ENCODE results near the gene ZNF850. TPM values are rescaled to one million over a fixed set of nuclear protein-coding genes. Genes with fewer than 3 reads are reported as not detected.
"Not testable (repeated sequence)": the region's sequence is repeated elsewhere in the genome, so short reads cannot be mapped to it uniquely, and the experiment has no call there.

The ZNF850 gene
- total RNA-seq, result 2.6 and 4.8 TPM in 2 replicates

DNA sequence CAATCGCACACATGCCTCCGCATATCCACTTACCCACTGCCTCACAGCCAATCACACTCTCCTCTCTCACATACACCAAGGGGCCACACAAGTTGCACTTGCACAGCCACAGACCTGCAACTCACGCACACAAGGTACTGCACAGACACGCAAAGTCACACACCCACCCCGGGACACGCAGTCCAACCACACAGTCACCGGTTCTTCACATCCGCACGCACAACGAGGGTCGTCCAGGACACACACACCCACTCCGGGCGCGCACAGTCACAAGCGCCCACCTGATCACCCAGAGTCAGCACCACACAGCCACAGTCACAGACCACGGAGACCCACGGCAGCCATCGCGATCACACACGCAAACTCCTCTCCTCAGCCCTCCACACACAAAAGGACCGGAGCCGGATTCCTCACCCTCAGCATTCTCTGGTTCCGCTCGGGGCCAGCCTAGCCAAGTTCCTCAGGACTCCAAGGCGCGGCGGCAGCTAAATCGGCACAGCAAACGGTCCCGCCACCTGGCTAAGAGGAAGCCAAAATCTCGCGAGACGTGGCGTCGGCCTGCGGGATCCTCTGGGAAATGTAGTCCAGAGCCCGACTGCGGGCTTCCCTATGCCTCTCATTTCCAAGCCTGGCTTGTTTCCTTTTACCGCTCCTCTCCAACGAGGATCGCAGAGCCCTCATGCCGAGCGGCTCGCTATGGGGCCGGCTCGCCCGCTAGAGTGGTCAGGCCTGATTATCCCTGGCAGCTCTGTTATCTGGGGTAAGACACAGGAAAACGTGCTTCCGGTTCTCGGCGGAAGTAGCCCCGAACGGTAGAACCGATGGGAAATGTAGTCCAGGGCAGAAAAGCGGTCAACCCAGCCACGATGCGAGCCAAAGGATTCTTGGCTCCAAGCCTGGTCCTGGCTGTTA, at the start of gene ZNF850:
Gene ZNF850, minus strand, starts transcription at position 497 of the 912 bp plus-strand sequence. CDS start 10,201 bp downstream, outside the sequence.
- DNase-seq, result peak; percentile 97

DNA sequence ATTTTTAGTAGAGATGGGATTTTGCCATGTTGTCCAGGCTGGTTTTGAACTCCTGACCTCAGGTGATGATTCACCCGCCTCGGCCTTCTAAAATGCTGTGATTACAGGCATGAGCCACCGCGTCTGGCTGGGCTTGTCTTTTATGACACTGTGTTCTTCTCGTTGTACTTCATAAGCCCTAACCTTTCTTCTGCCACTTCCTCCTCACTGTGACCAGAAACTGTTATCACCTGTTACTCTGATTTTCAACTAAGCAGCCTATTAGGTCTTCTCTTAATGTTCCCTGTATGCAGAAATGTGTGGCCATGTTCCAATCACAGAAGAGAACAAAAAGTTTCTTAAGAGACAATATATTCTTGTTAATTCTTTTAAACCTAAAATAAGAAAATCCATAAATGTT, 49.2 kb upstream of the ZNF850 start:
- DNase-seq, result no peak

DNA sequence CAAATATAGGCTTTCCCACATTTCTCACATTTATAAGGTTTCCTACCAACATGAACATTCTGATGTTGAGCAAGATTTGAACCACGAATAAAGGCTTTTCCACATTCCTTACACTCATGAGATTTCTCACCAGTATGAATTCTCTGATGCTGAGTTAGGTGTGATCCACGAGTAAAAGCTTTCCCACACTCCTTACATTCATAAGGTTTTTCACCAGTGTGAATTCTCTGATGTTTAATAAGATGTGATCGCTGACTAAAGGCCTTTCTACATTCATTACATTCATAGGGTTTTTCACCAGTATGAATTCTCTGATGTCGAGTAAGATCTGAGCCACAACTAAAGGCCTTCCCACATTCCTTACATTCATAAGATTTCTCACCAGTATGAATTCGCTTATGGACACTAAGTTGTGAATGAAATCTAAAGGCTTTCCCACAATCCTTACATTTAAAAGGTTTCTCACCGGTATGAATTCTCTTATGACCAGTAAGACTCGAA, 46.6 kb upstream of the ZNF850 start:
- DNase-seq, result peak; percentile 3

DNA sequence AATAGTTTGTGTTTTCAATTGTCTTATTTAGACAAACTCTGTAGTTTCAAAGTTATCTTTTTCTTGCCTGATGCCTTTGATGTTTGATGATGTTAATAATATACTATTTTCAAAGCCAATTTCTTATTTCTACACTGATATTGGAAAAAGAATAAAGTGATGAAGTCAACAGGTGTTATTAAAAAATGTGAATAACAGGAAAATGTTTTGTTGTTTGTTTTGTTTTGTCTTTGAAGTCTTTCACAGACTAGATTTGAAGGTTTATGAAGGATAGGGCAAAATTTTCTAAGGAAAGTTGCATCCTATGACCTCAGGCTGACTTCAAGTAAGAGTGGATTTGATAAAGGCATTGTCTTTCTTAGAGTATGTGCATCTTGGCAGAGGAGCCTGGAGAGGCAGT, 34.4 kb upstream of the ZNF850 start:
- no peak for DNase-seq

DNA sequence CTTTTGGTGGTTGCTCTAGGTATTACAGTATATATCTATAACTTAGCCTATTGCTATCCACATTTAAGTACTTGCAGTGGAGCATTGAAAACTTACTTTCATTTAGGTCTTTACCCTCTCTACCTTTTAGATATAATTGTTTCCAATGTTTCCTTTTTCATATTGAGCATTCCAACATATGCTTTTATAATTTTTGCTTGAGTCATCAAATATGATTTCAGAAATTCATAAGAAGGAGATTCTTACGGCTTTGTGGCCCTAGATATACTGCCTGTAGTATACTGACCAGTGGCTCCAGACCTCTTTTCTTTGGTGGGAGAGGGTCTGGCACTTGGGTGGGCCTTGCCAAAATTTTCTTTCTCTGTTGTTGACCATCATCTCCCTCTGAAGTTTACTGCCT, 32.8 kb upstream of the ZNF850 start:
- no peak for DNase-seq

DNA sequence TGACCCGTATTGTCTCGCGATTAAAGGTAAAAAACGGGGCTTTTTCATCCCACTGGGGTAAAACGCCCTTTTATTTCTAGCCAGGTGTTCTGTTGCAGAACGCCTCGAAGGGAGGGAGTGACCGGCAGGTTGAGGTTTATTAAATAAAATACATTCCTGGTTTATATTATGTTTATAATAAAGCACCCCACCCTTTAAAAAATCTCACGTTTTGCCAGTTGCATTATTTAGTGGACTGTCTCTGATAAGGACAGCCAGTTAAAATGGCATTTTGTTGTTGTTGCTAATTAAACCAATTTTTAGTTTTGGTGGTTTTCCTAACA, 25.1 kb upstream of the ZNF850 start:
- DNase-seq, result no peak

DNA sequence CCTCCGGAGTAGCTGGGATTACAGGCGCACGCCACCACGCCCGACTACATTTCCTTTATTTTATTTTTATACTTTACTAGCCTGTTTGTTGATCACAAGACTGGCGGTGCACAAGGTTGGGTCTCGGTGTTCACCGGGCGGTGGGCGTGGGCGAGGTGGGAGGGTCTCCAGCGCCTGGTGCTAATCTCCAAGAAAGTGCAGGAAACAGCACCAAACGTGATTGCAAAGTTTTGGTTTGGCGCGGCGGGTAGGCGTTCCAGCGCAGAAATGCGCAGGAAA, 24.0 kb upstream of the ZNF850 start:
- no peak for DNase-seq

DNA sequence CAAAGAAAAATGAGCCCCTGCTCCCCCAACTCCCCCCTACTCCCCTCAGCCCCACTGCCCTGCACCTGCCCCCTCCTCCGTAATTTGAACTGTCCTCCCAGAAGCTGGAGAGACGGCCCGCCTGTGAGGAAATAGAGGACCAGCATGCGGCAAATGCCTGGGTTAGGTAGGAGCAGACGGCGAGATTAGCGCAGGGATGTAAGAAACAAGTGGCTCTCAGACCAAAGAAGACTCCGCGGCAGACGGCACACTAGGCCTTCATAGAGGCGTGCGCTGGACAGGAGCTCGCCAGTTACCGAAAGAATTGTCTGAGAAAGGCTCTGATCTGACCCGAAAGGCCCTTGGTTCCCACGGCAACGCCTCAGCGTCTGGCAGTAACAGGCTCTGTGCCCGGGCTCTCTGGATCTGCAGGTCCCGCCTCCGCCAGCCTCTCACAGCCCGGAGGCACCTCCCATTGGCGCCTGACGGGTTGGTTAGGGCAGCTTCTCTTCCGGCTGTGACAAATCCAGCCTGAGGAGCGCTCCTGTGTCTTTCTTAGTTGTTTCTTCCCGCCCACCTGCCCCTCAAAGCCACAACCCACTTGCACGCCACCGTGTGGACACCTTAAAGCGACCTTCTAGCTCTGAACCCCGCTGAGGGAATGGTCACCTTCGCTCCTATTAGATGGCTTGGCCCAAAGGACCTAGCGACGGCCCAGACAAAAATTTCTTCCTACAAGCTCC, 19.0 kb upstream of the ZNF850 start:
- DNase-seq, result peak; percentile 58

DNA sequence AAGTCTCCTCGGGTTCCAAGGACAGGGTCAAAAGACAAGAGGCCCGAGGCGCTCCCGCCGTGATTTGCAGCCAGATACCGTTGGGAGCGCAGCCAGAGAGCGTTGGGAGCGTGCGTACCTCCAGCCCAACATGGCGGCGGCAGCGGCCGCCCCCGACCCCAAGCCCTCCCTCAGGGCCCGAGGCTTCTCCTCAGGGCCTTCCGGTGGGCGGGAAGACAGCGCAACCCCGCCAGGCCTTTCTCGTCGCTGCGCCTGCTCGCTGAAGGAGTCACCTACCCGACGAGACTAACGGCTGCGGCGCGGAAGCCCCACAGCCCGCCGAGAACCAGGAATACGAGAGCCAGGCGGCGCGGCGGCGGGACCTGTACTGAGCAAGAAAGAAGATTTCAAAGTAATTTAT, 3.2 kb upstream of the ZNF850 start:
- DNase-seq, result peak; percentile 71

DNA sequence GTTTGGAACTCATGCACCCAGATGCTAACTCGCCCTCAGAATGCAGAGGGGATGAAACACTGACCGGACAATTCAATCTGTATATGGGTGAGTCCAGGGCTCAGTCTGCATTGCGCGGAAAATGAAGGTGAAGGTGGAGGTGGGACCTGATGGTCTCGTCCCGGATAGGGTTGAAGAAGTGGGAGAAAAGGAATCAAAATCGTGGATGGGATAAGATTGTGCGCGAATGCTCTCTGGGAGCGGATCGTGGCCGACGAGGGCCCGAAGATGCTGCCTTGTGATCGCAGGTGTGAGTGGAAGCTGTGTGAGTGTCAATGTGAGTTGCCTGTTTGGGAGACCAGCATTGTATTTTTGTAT, 594 bp upstream of the ZNF850 start:
- no peak for DNase-seq

DNA sequence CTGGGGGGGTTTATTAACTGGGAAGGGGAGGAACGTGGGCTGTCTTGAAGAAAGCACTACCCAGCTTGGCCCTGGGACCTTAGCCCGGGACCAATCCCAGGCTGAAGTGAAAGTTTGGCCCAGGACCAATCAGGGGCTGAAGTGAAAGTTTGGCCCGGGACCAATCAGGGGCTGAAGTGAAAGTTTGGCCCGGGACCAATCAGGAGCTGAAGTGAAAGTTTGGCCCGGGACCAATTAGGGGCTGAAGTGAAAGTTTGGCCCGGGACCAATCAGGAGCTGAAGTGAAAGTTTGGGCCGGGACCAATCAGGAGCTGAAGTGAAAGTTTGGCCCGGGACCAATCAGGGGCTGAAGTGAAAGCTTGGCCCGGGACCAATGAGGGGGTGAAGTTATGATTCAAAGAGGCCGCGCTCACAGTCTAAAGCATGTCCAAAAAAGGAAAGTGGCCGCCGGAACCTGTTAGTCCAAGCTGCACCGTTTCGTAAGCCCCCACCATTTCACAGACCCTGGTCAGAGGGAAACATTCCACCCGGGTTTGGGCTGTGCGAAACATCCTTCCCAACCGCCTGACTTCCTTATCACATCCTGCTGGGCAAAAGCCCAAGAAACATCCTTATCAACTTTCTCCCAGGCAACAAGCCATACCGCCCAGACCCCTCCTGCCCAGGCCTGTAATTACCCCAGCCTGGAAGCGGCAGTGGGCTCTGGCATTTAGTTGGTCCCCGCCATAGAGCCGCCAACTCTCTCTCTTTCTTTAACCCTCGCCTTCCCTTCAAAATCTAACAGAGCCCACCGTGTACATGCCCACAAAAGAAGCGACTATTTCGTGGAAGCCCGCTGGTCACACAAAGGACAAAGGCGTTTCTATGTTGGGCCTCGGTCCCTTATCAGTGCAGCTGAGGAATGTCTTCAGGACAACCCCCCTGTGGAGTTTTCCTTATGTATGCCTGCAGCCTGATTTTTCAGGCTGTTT, 1.1 kb downstream of the ZNF850 start:
- peak; percentile 96 for DNase-seq

DNA sequence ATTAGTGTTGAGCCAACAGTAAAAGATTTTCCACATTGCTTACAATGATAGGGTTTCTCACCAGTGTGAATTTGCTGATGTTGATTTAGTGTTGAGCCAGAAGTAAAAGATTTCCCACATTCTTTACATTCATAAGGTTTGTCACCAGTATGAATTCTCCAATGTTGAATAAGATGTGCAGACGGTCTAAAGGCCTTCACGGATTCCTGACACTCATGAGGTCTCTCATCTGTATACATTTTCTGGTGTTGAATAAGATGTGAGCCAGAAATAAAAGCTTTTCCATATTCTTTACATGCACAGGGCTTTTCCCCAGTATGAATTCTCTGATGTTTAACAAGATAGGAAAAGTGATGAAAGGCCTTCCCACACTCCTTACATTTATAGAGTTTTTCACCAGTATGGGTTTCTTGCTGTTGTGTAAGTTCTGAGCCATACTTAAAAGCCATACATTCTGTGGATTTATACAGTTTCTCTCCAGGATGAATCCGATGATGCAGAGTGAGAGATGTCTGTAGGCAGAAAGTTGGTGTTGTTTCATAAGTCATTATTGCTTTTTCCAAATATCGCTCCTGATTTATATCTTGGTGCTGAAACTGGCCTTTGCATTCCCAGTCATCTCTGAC, 22.4 kb downstream of the ZNF850 start:
- no peak for DNase-seq

DNA sequence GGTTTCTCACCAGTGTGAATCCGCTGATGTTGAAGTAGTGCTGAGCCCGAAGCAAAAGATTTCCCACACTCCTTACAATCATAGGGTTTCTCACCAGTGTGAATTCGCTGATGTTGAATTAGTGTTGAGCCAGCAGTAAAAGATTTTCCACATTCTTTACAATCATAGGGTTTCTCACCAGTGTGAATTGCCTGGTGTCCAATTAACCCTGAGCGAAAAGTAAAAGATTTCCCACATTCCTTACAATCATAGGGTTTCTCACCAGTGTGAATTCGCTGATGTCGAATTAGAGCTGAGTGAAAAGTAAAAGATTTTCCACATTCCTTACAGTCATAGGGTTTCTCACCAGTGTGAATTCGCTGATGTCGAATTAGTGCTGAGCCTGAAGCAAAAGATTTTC, 23.0 kb downstream of the ZNF850 start:
- not testable (repeated sequence) for DNase-seq

DNA sequence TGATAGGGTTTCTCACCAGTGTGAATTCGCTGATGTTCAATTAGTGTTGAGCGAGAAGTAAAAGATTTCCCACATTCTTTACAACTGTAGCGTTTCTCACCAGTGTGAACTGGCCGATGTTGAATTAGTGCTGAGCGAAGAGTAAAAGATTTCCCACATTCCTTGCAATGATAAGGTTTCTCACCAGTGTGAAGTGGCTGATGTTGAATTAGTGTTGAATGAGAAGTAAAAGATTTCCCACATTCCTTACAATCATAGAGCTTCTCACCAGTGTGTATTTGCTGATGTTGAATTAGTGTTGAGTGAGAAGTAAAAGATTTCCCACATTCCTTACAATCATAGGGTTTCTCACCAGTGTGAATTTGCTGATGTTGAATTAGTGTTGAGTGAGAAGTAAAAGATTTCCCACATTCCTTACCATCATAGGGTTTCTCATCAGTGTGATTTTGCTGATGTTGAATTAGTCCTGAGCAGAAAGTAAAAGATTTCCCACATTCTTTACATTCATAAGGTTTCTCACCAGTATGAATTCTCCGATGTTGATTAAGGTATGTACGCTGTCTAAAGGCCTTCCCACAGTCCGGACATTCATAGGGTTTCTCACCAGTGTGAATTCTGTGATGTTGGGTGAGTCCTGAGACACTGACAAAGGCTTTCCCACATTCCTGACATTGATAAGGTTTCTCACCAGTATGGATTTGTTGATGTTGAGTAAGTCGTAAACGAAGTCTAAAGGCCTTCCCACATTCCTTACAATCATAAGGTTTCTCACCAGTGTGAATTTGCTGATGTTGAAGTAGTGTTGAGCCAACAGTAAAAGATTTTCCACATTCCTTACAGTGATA, 24.0 kb downstream of the ZNF850 start:
- no peak for DNase-seq

DNA sequence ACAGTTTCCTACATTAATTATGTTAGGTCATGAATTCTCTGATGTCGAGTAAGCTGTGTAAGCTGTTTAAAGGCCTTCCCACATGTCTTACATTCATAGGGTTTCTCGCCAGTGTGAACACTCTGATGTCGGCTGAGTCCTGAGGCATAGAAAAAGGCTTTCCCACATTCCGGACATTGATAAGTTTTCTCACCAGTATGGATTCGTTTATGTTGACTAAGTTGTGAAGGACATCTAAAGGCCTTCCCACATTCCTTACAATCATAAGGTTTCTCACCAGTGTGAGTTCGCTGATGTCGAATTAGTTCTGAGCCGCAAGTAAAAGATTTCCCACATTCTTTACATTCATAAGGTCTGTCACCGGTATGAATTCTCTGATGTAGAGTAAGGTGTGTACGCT, 24.9 kb downstream of the ZNF850 start:
- DNase-seq, result no peak

DNA sequence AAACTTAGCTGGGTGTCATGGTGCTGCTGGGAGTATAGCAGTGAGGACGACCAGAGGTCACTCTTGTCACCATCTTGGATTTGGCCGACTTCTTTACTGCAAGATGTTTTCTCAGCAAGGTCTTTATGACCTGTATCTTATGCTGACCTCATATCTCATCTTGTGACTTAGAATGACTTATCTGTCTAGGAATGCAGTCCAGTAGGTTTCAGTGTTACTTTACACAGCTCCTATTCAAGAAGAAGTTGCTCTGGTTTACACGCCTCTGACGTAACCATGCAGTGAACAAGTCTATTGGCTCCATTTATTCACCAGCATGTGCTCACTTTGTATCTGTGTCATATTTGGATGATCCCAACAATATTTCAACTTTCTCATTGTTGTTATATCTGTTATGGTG, 26.7 kb downstream of the ZNF850 start:
- no peak for DNase-seq

DNA sequence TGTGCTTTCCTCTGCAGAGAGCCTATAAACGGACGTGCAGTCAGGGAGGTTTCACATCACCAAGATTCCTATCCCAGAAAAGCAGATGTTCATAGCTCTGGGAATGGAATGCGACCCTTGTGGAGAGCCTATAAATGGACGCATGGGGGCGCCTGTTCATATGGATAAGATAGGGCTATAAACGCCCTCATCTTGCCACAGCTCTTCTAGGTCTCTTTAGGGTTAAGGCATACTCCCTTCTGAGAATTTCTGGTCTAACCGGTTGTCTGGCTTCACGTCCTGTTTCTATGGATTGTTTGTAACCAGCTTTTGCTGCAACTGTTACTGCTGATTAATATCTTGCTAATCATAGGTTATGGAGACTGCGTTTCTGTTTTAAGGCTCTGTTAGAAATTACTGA, 36.4 kb downstream of the ZNF850 start:
- DNase-seq, result not testable (repeated sequence)

DNA sequence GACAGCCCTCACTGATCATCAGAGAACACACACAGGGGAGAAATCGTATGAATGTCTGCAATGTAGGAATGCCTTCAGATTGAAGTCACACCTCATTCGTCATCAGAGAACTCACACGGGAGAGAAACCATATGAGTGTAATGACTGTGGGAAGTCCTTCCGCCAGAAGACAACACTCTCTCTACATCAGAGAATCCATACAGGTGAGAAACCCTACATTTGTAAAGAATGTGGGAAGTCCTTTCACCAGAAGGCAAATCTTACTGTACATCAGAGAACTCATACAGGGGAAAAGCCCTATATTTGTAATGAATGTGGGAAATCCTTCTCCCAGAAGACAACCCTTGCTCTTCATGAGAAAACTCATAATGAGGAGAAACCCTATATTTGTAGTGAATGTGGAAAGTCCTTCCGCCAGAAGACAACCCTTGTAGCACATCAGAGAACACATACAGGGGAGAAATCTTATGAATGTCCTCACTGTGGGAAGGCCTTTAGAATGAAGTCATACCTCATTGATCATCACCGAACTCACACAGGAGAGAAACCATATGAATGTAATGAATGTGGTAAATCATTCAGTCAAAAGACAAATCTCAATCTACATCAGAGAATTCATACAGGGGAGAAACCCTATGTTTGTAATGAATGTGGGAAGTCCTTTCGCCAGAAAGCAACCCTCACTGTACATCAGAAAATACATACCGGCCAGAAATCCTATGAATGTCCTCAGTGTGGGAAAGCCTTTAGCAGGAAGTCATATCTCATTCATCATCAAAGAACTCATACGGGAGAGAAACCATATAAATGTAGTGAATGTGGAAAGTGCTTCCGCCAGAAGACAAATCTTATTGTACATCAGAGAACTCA, 52.7 kb downstream of the ZNF850 start:
- peak; percentile 9 for DNase-seq

DNA sequence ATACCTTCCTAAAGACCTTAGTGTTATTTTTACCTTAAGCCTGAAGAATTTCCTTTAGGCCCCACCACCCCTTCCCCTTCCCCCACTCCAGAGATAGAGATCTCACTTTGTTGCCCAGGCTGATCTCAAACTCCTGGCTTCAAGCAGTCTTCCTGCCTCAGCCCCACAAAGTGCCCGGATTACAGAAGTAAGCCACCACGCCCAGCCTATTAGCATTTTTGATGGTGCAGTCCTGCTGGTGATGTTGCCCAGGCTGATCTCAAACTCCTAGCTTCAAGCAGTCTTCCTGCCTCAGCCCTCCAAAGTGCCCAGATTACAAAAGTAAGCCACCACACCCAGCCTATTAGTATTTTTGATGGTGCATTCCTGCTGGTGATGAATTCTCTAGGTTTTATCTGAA, 63.2 kb downstream of the ZNF850 start:
- no peak for DNase-seq

DNA sequence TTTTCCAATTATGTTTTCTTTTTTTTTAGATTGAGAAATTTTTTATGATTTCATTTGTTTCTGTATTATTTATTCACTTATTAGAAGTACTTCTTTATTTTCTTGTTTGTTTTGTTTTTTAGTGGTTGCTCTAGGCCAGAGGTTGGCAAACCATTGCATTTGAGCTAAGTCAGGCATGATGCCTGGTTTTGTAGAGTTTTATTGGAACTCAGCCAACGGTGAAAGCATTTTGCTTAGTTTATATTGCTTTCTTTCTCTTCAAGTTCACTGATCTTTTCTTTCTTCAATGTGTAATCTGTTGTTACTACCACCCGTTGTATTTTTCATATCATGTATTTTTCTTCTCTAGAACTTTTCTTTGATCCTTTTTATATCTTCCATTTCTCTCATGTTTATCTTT, 65.5 kb downstream of the ZNF850 start:
- DNase-seq, result no peak

DNA sequence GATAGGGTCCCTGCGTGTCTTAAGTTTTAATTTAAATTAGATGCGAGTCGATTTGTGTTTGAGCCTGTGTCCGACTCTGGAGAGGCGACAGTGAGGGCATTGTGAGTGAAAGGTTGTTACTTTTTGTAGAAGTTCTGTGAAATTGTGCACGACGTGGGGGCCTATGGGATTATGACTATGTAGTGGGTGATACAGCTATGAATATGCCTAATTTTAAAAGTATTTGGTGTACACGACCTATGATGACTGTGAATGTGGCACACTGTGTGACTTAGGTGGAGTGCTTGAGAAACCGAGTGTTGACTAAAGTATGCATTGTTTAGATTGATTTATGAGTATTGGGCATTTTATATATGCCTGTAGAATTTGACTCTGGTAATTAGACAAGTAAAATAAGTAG, 84.5 kb downstream of the ZNF850 start:
- DNase-seq, result no peak
